Stimulated activated CD8-positive, alpha-beta memory T cell treated with anti-CD3 and anti-CD28 coated beads, Interleukin-12 subunit alpha, Interleukin-12 subunit beta, amount 100 ng/mL, for 24 hours (primary cell): ENCODE results near the gene SLC17A2.

Experiments used
- DNase-seq: peaks from one replicate; pipeline ENCODE4 v3.0.0-alpha.2; 2020; ENCODE audit errors: extremely low read depth

The SLC17A2 gene

DNA sequence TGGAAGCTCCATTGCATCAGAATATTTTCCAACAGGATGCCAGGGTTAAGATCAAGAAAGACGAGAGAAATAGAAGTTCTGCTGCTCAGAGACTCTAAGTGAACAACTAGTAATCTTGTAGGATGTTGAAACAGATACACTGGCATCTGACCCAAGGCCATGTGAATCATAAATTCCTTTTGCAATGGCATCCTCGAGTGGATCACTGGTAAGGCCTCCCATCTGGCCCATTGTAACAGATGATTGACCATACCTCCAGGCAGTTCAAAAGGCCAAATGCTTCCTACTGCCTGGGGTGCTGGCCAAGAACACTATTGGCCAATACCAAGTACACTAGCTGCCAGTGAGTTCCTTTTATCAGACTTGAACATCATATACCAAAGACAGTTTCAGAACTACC, 46.5 kb downstream of the SLC17A2 start:
- DNase-seq = no peak

DNA sequence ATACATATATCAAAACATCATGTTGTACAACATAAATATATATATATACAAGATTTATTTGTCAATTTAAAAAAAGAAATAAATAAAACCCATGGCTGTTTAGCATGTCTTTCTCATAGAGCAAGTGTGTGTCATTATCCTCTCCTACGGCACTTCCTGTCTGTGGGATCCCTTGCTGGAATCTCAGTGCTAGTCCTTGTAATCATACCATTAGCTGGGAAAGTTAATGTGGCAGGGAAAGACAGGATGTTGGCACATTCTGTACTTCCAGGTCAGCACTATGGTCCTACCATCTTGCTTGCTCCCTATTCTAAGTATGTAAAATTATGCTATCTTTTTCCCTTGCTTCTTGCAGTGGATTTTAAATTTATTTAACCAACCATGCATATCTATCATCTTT, 47.0 kb downstream of the SLC17A2 start:
- DNase-seq = no peak

DNA sequence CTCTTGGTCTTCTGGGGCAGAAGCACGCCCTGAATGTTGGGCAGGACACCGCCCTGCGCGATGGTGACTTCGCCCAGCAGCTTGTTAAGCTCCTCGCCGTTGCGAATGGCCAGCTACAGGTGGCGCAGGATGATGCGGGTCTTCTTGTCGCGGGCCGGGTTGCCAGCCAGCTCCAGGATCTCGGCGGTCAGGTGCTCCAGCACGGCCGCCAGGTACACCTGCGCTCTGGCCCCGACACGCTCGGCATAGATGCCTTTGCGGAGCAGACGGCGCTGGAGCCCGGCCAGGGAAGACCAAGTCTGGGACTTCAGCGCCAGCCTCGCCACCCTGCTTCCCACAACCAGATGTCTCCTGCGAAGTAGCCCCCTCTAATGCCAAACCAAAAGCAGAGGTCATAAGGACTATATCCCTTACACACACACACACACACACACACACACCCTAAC, 48.4 kb downstream of the SLC17A2 start:
- no peak for DNase-seq

GRCh38 chr6:25880601-25881000, 49.9 kb downstream of the SLC17A2 start:
- no peak for DNase-seq

DNA sequence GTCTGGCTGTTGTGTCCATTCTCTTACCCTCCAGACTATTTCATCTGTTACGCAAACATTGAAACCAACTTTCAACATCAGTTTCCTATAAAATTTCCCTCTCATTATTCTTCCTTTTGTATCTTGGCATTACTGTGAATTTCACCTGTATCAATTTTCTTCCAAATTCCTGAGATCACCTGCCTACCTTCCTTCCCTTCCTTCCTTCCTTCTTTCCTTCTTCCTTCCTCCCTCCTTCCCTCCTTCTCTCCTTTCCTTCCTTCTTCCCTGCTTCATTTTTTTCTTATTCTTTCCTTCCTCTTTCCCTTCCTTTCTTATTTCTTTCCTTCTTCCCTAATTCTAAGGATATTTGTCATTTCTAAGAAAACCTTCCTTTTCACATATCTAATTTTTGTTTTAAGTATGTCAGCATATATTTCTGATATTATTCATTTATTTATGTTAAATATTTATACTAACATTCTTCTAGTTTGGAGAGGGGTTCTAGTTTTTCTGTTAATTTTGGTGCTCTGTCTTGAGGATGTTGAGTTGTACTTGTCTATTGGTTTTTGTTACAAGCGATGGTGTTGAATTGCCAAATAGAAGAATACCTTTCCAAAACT, 51.7 kb downstream of the SLC17A2 start:
- DNase-seq = no peak

GRCh38 chr6:25875926-25876602, 54.4 kb downstream of the SLC17A2 start:
- no peak for DNase-seq

DNA sequence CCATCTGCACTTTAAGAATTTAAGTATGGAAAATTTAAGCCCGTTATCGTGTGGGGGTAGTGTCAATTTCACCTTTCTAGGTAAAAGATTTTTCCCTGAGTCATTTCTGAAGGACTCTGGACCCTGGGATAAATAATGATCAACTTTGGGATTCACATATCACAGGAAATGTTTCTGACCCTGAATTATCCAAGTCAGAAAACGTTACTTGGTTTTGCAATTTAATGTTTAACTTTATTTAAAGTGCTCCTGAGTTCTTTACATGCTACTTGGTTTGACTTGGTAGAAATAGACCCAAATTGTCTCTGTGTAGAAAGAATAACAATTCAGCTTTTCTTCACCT, 55.0 kb downstream of the SLC17A2 start:
- no peak for DNase-seq

- no peak for DNase-seq
Measured at GRCh38 chr6:25874822-25875562, 55.5 kb downstream of the SLC17A2 start.

GRCh38 chr6:25874118-25874517, 56.4 kb downstream of the SLC17A2 start, which contains the start of gene SLC17A3:
Gene SLC17A3, minus strand, starts transcription at chr6:25874243. Its CDS starts 5,856 bp downstream, at chr6:25868387.
- DNase-seq = no peak

GRCh38 chr6:25872814-25873213, 57.7 kb downstream of the SLC17A2 start:
- no peak for DNase-seq

- DNase-seq = no peak
Measured at GRCh38 chr6:25869840-25870239, 60.7 kb downstream of the SLC17A2 start.

DNA sequence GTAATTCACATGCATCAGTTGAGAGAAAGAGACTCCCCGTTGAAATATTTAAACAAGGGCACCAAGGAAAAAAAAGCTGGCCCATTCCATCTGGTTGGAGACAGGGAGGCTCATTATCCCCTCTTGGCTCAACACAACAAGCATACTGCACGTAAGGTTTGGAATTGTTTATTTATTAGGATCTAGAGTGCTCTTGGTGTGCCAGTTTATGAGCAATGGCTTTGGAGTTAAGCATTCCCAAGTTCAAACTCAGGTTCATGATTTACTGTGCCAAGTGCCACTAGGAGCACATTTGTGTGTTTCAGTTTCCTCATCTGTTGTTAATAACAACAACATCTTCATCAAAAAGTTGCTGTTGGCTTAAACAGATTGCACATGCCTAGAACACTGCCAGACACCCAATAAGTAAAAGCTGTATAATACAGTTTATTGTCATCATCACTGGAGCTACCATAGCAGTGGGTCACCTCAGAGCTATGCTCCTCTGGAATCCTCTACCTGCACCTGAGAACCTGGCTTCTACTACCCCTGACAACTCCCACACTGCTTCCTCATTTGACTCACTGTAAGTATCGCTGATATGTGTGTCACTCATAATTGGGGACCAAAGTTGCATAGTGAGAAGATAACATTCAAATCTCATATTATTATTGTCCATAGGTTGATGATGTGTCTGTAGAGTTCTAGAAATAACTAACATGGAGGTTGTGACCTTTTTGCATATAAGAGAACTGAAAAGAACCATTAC, 61.9 kb downstream of the SLC17A2 start:
- no peak for DNase-seq

DNA sequence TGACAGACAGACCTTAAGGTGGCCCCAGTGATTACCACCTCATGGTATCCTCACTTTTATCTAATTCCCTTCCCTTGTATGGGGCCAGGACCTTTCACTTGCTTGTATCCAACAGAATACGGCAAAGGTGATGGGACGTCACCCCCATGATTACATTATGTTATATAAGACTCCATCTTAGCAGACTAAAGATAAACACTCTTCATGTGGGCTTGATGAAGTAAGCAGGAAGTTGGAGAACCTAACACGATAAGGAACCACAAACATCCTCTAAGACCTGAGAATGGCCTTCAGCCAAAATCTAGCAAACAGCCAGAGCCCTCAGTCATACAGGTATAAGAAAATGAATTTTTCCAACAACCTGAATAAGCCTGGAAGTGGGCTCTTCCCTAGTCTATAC, 64.5 kb downstream of the SLC17A2 start:
- no peak for DNase-seq

DNA sequence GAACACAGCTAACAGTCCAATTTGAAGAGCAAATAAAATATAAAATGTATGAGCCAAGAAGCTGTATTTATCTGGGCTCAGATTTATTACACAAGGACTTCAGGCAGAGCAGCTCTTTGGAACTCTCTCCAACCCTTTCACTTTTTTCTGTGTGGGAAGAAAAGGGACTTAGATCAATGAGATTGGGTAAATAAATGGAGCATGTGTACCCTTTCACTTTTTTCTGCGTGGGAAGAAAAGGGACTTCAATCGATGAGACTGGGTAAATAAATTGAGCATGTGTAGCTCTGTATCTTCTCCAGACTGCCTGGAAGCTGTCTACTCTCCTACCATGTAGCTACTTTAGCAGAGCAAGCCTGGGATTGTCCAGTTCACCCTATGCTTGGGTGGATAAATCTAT, 67.1 kb downstream of the SLC17A2 start:
- DNase-seq = no peak
